Measurements from ENCODE around the gene RBFOX2.

Gene RBFOX2

DNA sequence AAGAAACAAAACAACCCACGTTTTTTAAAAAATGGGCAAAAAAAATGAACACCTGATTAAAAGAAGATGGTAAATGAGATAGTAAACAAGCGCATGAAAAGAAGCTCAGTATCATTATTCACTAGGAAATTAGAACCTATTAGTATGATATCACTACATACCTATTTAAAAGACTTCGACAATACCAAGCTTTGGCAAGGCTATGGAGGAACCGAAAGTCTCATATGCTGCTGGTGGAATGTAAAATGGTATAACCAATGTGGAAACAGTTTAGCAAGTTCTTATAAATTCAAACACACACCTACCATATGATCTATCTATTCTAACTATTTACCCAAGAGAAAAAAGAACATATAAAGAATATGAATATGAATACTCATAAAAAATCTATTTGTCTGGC lies 167.2 kb downstream of the RBFOX2 start:
- TF ChIP-seq, protein P1, sequence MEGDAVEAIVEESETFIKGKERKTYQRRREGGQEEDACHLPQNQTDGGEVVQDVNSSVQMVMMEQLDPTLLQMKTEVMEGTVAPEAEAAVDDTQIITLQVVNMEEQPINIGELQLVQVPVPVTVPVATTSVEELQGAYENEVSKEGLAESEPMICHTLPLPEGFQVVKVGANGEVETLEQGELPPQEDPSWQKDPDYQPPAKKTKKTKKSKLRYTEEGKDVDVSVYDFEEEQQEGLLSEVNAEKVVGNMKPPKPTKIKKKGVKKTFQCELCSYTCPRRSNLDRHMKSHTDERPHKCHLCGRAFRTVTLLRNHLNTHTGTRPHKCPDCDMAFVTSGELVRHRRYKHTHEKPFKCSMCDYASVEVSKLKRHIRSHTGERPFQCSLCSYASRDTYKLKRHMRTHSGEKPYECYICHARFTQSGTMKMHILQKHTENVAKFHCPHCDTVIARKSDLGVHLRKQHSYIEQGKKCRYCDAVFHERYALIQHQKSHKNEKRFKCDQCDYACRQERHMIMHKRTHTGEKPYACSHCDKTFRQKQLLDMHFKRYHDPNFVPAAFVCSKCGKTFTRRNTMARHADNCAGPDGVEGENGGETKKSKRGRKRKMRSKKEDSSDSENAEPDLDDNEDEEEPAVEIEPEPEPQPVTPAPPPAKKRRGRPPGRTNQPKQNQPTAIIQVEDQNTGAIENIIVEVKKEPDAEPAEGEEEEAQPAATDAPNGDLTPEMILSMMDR (IDR thresholded peaks at IDR 0.05; ENCODE audit: borderline replicate concordance, insufficient read depth, low read depth, low read length), result no peak
- no peak overlapping the region for H3K4me3 ChIP-seq (ENCODE audit: low read depth, low read length)

DNA sequence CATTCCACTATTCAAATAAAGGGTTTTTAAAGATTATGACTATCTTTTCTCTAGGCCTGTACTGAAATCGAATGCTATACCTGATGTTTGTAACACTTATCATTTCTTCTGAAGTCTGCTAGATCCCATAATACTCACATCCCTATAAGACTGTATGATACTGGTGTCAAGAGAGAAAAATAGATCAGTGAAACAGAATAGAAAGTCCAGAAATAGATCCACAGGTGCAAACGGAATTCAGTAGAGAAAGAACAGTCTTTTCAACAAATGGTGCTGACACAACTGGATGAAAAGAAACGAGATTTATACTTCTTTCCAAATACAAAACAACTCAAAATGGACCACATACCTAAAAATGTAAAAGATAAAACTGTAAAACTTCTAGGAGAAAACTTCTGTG lies 167.8 kb downstream of the RBFOX2 start:
- TF ChIP-seq, protein P1 (IDR thresholded peaks at IDR 0.05; ENCODE audit: borderline replicate concordance, insufficient read depth, low read depth, low read length), result no peak
- no peak overlapping the region for H3K4me3 ChIP-seq (ENCODE audit: low read depth, low read length)

DNA sequence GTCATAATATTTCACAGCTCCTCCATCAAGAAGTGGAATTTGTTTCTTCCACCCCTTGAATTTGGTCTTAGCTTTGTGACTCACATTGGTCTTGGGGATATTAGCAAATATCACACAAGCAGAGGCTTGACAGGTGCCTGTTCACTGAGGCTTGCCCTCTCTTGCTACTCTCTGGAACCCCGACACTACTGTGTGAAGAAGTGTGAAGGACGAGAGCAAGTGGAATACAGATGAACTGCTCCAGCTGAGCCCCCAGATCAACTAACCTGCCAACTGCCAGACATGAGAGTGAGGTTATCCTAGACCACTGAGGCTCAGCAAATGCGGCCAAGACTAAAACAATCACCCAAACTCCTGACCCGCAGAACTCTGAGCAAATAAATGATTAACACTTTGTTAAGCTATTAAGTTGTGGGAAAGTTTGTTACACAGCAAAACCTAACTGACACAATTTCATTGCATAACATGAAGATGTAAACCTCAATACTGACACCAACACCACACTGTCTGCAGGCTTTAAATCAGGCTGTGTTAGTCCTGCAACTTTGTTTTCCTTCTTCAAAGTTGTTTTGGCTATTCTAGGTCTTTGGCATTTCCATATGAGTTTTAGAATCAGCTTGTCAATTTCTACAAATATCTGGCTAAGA lies 168.4 kb downstream of the RBFOX2 start:
- TF ChIP-seq, protein P1 (IDR thresholded peaks at IDR 0.05; ENCODE audit: borderline replicate concordance, insufficient read depth, low read depth, low read length), result no peak
- no peak overlapping the region for H3K4me3 ChIP-seq (ENCODE audit: low read depth, low read length)

DNA sequence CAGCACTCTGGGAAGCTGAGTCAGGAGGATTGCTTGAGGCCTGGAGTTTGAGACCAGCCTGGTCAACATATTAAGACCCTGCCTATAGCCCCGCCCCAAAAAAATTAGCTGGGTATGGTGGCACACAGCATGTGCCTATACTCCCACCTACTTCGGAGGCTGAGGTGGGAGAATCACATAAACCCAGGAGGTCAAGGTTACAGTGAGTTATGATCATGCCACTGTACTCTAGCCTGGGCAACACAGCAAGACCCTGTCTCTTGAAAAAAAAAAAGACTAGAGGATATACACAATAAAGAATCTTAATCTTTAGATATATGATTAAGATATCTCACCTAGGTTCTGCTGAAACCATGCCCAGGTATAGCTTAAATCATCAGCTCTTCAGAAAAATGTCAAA lies 174.3 kb downstream of the RBFOX2 start:
- TF ChIP-seq, protein P1 (IDR thresholded peaks at IDR 0.05; ENCODE audit: borderline replicate concordance, insufficient read depth, low read depth, low read length), result no peak
- no peak overlapping the region for H3K4me3 ChIP-seq (ENCODE audit: low read depth, low read length)

DNA sequence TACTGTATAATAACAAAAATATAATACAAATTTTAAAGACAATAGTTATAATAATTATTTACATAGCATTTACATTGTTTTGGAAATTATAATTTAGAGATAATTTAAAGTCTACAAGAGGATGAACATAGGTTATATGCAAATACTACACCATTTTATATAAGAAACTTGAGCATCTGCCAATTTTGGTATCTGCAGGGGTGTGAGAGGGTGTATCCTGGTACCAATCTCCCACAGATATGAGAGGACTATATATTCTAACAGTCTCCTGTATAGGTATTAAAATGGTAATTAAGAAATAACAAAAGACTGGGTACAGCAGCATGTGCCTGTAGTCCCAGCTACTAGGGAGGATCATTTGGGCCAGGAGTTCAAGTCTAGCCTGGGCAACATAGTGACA lies 176.5 kb downstream of the RBFOX2 start:
- TF ChIP-seq, protein P1 (IDR thresholded peaks at IDR 0.05; ENCODE audit: borderline replicate concordance, insufficient read depth, low read depth, low read length), result no peak

DNA sequence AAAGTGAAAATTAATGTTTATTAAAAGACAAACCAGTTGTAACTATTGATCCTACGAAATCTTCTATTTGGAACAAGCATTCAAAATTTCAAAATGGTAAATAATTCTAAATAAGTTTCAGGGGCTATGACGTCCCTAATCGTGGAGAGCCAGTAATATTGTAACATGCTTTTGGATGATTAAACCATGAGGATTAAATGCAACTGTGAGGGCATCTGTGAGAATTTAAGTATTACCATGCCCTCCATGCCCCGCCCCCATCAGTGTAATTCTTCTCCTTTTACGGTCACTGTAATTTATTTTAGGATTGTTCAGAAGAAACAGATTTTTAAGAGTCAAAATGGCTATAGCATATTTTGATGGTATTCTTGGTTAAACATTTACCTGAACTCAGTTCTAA lies 177.8 kb downstream of the RBFOX2 start:
- TF ChIP-seq, protein P1 (IDR thresholded peaks at IDR 0.05; ENCODE audit: borderline replicate concordance, insufficient read depth, low read depth, low read length), result no peak
- H3K4me3 ChIP-seq (ENCODE audit: low read depth, low read length), result no peak overlapping the region

More for the DNA sequence above, 176.5 kb downstream of the RBFOX2 start:
- H3K4me3 ChIP-seq (ENCODE audit: low read depth, low read length), result no peak overlapping the region

DNA sequence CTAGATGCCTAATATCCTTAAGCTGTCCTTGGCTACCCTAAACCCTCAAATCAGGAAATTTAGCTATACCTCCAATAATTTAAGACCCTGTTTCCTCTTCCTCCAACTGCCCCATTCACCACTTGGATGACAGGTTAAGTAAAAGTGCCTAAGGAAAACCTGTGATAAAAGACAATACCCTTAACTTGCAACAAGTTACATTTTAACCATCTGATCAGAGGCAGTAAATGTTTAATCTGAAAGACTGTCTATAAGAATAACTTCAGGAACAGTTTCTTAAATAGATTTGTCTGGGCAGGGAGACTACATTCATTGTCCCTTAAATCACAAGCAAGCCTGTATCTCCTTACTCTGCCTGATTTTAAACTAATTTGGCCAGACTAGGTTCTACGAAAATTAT lies 181.8 kb downstream of the RBFOX2 start:
- H3K4me3 ChIP-seq (ENCODE audit: low read depth, low read length), result no peak overlapping the region
- TF ChIP-seq, protein P1 (IDR thresholded peaks at IDR 0.05; ENCODE audit: borderline replicate concordance, insufficient read depth, low read depth, low read length), result no peak

Data from GM12875 (cell line).